Globus pallidus (tissue), 1 donor: ENCODE results near the gene GRIN1.

Experiments
- DNase-seq: peaks from one replicate; pipeline ENCODE4 v3.0.0-alpha.2; 2015; ENCODE audit warnings: low spot score

GRIN1 gene

DNA sequence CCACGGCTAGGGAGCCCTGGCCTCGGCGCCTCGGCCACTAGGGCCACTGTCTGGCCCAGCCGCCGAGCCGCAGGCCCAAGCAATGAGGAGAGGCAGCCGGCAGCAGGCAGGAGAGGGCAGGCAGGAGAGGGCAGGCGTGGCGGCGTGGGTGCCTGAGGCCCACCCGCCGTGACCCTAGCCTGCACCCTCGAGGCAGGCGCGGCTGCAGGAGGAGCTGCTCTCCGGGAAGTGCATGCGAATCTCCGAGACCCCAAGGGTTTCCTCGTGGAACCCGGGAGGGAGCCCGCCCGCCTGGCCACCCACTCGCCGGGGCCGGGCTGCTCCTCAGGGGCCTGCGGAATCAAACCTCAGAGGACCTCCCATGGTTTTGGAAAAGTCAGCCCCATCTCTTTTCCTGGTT is 9.3 kb downstream of the GRIN1 start:
- no peak for DNase-seq

DNA sequence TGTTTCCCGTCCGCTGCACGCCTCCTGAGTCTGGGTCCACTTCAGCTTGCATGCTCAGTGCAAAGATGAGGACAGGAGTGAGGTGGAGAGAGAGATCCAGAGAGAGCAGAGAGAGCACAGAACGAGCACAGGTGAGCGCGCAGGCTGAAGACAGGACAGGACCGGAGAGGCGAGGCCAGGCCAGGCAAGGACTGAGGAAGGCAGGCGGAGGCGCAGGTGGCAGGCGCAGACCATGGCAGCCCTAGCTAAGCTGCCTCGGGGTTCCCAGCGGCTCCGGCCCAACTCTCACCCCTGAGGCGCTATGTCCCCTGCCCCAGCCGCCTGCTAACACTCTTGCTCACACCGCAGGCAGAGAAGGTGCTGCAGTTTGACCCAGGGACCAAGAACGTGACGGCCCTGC is 9.7 kb downstream of the GRIN1 start:
- DNase-seq, result no peak

DNA sequence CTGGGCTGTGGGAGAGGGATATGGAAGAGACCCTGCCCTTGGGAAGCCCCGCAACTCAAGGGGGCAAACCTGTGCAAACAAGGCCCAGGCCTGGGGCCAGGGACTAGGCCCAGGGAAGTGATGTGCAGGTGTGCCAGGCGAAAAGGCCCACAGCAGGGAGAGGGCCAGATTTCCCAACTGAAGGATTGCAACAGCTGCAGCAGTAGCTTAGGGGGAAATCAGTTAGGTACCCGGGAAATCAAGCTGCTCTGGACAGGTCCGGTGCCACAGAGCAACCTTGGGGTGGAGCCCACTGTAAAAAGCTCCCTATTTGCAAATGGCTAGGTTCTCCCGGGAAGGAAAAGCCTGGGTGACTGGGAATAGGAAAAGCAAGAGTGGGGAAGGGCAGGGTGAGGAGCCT is 10.4 kb downstream of the GRIN1 start:
- no peak for DNase-seq

DNA sequence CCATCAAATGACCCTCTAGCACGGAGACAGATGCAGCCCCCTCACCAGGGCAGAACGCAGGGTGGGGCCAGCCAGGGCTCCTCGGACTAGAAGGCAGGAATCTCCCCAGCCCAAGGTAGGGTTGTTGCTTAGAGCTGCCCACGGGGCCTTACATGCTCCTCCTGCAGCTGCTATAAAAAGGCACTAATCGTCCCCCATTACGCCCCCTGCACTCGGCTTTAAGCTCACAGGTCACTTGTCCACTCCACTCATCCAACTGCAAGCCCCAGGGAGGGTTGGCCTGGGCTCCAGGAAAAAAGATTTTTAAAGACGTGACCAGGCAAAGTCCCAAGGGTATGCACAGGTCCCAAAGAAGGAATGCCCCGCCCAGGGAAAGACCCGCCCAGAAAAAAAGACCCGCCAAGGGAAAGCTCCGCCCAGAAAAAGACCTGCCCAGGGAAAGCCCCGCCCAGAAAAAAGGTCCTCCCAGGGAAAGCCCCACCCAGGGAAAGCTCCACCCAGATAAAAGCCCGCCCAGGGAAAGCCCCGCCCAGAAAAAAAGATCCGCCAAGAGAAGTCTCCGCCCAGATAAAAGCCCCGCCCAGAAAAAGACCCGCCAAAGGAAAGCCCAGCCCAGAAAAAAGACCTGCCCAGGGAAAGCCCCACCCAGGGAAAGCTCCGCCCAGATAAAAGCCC is 11.1 kb downstream of the GRIN1 start:
- no peak for DNase-seq

DNA sequence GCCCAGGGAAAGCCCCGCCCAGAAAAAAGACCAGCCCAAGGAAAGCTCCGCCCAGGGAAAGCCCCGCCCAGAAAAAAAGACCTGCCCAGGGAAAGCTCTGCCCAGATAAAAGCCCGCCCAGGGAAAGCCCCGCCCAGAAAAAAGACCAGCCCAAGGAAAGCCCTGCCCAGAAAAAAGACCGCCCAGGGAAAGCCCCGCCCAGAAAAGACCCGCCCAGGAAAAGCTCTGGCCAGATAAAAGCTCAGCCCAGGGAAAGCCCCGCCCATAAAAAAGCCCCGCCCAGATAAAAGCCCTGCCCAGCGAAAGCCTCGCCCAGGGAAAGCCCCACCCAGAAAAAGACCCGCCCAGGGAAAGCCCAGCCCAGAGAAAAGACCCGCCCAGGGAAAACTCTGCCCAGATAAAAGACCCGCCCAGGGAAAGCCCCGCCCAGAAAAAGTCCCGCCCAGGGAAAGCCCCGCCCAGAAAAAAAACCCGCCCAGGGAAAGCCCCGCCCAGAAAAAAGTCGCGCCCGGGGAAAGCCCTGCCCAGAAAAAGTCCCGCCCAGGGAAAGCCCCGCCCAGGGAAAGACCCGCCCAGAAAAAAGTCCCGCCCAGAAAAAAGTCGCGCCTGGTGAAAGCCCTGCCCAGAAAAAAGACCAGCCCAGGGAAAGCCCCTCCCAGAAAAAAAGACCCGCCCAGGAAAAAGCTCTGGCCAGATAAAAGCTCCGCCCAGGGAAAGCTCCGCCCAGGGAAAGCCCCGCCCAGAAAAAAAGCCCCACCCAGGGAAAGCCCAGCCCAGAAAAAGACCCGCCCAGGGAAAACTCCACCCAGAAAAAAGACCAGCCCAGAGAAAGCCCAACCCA is 11.9 kb downstream of the GRIN1 start:
- DNase-seq, result no peak

DNA sequence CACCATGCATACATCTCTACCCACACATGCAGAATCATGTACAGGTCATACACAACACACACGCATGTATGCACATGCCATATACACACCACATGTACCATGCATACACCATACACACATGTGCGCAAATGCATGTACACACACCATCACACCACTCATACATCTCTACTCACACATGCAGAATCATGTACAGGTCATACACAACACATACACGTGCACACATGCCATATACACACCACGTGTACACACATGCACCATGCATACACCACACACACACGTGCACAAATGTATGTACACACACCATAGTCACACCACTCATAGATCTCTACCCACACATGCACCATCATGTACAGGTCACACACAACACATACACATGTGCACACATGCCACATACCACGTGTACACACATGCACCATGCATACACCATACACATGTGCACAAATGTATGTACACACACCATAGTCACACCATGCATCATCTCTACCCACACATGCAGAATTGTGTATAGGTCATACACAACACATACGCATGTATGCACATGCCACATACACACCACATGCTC is 14.0 kb downstream of the GRIN1 start:
- no peak for DNase-seq

DNA sequence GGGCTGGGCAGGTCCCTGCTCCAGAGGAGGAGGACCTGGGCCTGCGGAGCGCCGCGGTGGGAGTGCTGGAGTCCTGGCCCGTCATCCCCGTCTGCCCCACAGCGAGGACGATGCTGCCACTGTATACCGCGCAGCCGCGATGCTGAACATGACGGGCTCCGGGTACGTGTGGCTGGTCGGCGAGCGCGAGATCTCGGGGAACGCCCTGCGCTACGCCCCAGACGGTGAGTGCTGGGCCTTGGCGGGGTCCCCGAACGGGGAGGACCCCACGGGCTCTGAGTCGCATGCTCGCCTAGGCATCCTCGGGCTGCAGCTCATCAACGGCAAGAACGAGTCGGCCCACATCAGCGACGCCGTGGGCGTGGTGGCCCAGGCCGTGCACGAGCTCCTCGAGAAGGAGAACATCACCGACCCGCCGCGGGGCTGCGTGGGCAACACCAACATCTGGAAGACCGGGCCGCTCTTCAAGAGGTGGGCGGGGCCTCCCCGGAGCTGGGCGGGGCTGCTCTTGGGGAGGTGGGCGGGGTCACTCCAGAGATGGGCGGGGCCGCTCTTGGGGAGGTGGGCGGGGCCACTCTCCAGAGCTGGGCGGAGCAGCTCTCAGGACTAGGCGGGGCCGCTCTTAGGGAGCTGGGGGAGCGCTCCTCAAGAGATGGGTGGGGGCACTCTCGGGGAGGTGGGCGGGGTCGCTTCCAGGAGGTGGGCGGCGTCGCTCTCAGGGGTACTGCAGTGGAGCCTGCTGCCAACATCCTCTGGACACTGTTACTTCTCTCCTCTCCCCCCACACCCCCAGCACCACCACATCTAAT is 17.8 kb downstream of the GRIN1 start:
- no peak for DNase-seq

DNA sequence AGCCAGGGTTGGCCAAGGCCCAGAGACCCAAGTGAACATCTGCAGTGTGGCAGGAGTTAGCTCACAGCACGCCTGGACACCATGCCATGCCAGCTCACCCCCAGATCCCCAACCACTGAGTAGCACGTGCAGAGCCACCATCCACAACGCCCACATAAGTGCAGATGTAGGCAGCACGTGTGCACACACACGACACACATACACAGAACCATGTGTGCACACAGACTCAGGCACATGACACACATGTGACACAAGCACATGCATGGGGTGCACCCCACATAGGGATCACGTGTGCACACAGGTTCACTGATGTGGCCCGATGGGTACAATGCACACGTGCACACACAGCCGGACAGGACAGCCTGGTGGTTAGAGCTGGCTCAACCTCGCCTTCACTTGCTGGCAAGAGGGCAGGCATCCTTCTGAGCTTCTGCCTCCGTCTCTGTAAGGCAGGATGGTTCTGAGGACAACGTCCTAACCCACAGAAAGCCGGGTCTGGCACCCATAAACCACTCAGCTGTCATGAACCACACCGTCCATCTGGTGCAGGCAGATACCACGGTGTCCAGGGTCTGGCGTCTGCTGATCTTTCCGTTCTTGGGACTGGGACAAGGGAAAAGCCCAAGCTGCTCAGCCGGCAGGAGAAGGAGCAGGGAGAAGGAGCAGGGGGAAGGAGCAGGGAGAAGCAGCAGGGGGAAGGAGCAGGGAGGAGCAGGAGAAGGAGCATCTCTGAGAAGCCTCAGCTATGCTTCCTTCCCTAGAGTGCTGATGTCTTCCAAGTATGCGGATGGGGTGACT is 18.9 kb downstream of the GRIN1 start:
- no peak for DNase-seq

DNA sequence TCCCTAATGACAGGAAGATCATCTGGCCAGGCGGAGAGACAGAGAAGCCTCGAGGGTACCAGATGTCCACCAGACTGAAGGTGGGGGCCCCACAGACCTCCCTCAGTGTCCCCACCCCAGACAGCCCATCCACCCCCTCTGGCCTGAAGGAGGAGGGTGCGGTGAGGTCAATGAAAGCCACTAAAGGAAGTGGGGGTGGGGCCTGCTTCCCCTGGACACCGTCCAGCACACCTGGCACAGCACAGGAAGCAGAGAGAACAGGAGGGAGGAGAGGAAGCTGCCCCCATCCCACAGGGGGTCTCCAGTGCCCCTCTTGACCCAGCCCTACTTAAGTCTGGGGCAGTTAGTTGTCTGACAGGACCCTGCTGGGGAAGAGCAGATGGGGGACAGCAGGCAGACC is 19.7 kb downstream of the GRIN1 start:
- no peak for DNase-seq

DNA sequence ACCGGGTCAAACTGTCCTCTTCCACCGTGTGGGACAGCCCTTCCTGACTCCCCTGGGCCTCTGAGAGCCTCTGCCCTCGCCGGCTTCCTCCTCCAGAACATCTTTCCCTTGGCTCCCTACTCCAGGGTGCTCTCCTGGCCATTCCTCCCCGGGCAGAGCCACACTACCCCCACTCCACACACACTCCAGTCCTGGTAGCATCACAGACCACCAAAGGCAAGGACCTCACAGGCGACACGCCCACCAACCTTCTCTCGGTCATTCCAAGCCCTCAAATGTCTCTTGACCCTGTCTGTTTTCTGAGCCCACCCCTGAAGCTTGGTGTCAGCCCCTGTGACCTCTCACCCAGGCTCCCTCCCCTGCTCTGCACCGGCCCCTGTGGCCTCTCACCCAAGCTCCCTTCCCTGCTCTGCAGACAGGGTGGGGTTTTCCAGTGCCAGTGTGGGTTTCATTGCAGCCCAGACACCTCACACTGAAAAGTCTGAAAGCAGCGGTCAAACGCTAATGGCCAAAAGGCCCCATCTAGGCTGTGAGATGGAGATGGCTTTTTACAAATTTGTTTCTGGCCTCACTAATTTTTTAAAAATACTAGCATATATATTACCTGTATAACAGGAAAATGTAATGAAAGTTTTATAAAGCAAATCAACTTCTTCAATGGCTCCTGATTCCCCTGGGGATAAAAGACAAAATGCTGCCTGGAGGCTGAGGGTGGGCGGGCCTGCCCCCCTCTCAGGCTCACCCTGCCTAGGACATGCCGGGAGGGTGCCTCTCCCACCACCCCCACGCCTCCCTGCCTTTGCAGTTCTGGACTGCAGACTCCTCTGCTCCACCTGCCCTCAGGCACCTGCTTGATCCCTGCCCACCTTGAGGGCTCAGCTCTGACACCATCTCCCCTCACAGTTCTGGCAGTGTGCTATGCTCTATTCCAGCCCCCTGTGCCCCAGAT is 20.4 kb downstream of the GRIN1 start:
- no peak for DNase-seq

DNA sequence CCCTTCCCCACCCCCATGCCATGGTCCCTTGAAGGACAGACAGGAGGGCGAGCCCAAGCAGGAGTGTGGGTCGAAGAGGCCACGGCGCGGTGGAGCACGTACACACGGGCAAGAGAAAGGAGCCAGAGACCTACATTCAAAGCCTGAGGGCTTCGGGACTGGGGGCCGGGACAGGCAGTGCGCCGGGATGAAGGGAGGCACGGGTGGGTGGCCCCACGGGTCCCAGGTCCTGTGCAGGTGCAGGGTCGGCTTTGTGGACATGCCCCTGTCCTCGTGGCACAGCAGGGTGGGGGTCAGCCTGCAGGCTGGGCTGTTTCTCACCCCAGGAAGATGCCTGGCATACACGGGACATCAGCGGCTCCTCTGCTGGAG is 21.1 kb downstream of the GRIN1 start:
- no peak for DNase-seq

DNA sequence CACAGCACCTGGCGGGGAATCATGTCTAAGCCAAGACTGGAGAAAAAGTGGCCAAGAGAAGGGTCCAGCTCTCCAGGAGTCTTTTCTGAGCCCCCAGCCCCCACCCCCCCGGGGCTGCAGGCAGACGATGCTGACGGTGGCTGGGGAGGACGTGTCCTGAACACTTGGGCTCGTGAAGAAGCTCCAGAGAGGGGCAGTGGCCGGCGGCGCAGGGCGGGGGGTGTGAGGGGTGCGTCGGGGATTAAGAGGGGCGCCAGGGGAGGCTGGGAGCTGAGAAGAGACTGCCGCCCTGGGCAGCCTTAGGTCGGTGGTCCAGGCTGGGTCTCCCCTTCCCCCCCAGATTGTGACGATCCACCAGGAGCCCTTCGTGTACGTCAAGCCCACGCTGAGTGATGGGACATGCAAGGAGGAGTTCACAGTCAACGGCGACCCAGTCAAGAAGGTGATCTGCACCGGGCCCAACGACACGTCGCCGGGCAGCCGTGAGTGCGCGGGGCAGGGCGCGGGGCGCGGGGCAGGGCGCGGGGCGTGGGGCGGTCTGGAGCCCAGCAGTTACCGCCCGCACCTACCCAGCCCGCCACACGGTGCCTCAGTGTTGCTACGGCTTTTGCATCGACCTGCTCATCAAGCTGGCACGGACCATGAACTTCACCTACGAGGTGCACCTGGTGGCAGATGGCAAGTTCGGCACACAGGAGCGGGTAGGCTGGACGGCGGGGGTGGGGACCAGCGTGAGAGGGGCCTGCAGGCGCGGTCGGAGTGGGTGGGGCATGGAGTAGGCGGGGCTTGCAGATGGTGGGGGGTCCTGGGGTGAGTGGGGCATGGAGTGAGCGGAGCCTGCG is 22.0 kb downstream of the GRIN1 start:
- DNase-seq, result no peak

DNA sequence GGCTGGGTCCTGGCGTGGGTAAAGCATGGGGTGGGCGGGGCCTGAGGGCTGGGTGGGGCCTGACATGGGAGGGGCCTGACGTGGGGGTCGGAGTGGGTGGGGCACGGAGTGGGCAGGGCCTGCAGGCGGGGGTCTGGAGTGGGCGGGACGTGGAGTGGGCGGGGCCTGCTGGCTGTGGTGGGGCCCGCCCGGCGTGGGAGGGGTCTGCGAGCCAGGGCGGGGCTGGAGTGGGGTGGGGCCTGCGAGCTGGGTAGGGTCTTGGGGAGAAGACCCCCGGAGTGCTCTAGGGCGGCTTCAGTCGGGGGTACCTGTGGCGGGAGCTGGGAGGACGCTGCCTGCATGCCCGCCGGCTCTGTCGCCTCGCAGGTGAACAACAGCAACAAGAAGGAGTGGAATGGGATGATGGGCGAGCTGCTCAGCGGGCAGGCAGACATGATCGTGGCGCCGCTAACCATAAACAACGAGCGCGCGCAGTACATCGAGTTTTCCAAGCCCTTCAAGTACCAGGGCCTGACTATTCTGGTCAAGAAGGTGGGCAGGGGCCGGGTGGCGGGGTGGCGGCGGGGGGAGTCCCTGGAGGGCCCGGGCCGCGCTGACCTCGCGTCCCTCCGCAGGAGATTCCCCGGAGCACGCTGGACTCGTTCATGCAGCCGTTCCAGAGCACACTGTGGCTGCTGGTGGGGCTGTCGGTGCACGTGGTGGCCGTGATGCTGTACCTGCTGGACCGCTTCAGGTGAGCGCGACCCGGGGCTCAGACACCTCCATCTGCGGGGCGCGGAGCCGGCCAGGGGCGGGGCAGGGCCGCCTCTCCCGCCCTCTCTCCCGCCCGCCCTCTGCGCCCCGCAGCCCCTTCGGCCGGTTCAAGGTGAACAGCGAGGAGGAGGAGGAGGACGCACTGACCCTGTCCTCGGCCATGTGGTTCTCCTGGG is 22.9 kb downstream of the GRIN1 start:
- DNase-seq, result no peak

DNA sequence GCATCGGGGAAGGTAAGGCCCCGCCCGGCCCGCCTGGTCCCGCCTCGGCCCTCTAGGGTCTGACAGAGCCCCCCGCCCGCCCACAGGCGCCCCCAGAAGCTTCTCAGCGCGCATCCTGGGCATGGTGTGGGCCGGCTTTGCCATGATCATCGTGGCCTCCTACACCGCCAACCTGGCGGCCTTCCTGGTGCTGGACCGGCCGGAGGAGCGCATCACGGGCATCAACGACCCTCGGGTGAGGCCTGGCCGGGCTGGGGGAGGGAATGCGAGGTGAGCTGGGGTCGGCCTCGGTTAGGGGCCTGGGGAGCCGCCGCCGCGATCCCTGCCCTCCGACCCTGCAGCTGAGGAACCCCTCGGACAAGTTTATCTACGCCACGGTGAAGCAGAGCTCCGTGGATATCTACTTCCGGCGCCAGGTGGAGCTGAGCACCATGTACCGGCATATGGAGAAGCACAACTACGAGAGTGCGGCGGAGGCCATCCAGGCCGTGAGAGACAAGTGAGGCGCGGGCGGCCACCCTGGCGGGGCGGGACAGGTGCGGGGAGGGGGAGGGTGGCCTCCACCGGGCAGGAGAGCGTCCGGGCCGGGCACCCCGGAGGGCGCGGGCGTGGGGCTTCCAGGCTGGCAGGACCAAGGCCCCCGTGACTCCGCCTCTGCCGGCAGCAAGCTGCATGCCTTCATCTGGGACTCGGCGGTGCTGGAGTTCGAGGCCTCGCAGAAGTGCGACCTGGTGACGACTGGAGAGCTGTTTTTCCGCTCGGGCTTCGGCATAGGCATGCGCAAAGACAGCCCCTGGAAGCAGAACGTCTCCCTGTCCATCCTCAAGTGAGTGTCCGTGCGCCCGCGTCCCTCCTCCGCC is 23.8 kb downstream of the GRIN1 start:
- DNase-seq, result no peak

DNA sequence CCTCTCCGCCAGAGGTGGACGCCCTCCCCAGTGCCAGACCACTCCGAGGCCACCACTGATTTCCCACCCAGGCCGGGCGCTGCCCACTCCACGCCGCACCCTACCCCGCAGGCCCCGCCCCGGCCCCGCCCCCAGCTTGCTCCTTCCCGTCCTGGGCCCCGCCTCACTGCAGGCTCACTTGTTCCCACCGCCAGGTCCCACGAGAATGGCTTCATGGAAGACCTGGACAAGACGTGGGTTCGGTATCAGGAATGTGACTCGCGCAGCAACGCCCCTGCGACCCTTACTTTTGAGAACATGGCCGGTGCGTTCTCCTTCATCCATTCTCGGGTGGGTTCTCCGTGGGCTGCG is 24.4 kb downstream of the GRIN1 start:
- DNase-seq, result no peak

DNA sequence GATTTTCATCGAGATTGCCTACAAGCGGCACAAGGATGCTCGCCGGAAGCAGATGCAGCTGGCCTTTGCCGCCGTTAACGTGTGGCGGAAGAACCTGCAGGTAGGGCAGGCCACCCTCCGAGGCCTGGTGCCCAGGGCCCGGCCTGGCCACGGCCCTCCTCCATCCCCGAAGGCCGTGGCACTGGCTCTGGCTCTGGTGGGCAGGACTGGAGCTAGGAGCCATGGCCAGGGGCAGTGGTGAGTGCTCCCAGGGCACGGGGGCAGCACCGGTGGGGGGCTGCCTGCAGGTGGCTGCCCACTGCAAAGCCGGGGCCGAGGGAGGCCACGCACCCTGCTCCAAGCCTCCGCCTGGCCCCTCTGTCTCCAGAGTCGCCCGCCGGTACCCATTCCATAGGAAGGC is 24.9 kb downstream of the GRIN1 start:
- no peak for DNase-seq

DNA sequence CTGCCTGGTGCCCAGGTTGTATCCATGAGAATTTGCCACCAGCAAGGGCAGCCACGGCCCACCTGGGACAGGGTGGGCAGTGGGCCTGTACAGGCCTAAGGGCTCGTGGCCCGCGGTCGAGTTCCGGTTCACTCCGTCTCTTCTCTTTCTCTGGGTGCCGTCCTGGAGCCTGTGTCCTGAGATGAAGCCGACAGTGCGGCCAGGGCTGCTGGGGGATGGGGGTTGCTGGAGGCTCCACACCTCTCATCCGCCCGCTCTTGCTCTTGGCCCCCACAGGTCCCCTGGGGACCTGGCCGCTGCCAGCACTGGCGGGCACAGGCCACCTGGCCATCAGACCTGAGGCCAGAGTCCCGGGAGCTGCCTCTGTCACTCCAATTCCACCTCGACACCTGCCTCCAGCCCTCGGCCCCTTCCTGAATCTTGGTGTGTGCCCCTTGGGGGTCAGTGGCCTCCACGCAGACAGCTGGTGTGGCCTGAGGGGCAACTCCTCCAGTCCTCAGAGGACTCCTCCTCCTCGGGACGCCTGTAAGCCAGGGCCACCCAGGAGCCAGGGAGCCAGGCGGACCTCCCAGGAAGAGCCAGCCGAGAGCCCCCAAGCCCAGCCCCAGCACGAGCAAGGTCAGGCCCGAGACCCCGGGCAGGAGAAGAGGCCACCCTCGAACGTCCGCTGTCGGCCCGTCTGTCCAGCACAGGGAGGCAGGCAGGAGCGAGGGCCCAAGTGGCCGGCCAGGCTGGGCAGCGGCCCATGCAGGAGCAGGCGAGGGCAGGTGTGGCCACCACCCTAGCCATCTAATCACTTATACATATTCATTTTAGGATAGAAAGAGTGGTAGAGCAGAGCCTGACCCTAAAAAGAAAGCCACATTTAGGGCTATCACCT is 25.7 kb downstream of the GRIN1 start:
- no peak for DNase-seq
